SW480 (cell line): ENCODE data around the gene PLEKHA4.
"Not testable (repeated sequence)": the region's sequence is repeated elsewhere in the genome, so short reads cannot be mapped to it uniquely, and the experiment has no call there.

Experiments used
- DNase-seq: peaks from one replicate; pipeline ENCODE4 v3.0.0-alpha.2; 2016; ENCODE audit warnings: low spot score

PLEKHA4 gene

GRCh38 chr19:48868114-48868886, at the start of gene PLEKHA4:
PLEKHA4 (minus strand) TSS chr19:48868617; CDS start chr19:48867620, 997 bp downstream.
- peak; percentile 66 for DNase-seq

- DNase-seq, result no peak
Measured at GRCh38 chr19:48918071-48918470, 49.7 kb upstream of the PLEKHA4 start.

- no peak for DNase-seq
Measured at GRCh38 chr19:48915757-48916156, 47.3 kb upstream of the PLEKHA4 start.

GRCh38 chr19:48914181-48914580, 45.8 kb upstream of the PLEKHA4 start:
- no peak for DNase-seq

GRCh38 chr19:48913114-48913889, 44.9 kb upstream of the PLEKHA4 start:
- no peak for DNase-seq

- DNase-seq, result no peak
Measured at GRCh38 chr19:48910803-48911202, 42.4 kb upstream of the PLEKHA4 start.

GRCh38 chr19:48909424-48910077, 41.1 kb upstream of the PLEKHA4 start:
- DNase-seq, result not testable (repeated sequence)

- DNase-seq, result no peak
Measured at GRCh38 chr19:48907671-48908070, 39.3 kb upstream of the PLEKHA4 start.

- no peak for DNase-seq
Measured at GRCh38 chr19:48906324-48906723, 37.9 kb upstream of the PLEKHA4 start.

- DNase-seq, result no peak
Measured at GRCh38 chr19:48905664-48906063, 37.2 kb upstream of the PLEKHA4 start.

GRCh38 chr19:48903788-48904187, 35.4 kb upstream of the PLEKHA4 start:
- DNase-seq, result not testable (repeated sequence)

GRCh38 chr19:48902291-48902690, 33.9 kb upstream of the PLEKHA4 start:
- DNase-seq, result not testable (repeated sequence)

GRCh38 chr19:48900477-48901406, 32.3 kb upstream of the PLEKHA4 start:
- peak; percentile 53 for DNase-seq

- peak; percentile 96 for DNase-seq
Measured at GRCh38 chr19:48899781-48900476, 31.5 kb upstream of the PLEKHA4 start, which contains the start of gene NUCB1. NUCB1 (plus strand) TSS chr19:48900312; CDS start chr19:48900797, 485 bp downstream.

GRCh38 chr19:48899386-48899749, 31.0 kb upstream of the PLEKHA4 start:
- not testable (repeated sequence) for DNase-seq

GRCh38 chr19:48897181-48897580, 28.8 kb upstream of the PLEKHA4 start:
- no peak for DNase-seq

- no peak for DNase-seq
Measured at GRCh38 chr19:48896191-48896720, 27.8 kb upstream of the PLEKHA4 start.

- DNase-seq, result no peak
Measured at GRCh38 chr19:48895226-48895625, 26.8 kb upstream of the PLEKHA4 start.

- DNase-seq, result no peak
Measured at GRCh38 chr19:48890551-48890950, 22.1 kb upstream of the PLEKHA4 start.

- DNase-seq, result not testable (repeated sequence)
Measured at GRCh38 chr19:48889496-48889895, 21.1 kb upstream of the PLEKHA4 start.
